Tibial artery (tissue), 4 donors: ENCODE measurements around the gene SGF29.

ENCODE experiments used
- DNase-seq, 2 donors: peaks; one replicate each; pipeline ENCODE4 v3.0.0-alpha.2; 2019
- H3K27ac ChIP-seq, 2 donors: fragments of 200-600 bp; sonication (generic) in 1 of 2; 1 replicate in 1 of 2; 2 replicates in 1 of 2; pipeline ENCODE4 v1.5.1; 2018 to 2019; ENCODE audit warnings: mild to moderate bottlenecking in 1 of 2
- H3K27me3 ChIP-seq, 2 donors: fragments of 200-600 bp; sonication (generic) in 1 of 2; one replicate each; pipeline versions ENCODE4 v1.5.1 to v1.6.0; 2016 to 2019
- H3K36me3 ChIP-seq, 3 donors: fragments of 200-600 bp; sonication (generic) in 2 of 3; one replicate each; pipeline ENCODE4 v1.5.1; 2016 to 2019; ENCODE audit warnings: mild to moderate bottlenecking in 2 of 3
- H3K4me1 ChIP-seq, 4 donors: fragments of 200-600 bp; sonication (generic) in 2 of 4; 1 replicate in 3 of 4; 2 replicates in 1 of 4; pipeline ENCODE4 v1.5.1; 2016 to 2019
- H3K4me3 ChIP-seq, 2 donors: fragments of 200-600 bp; sonication (generic) in 1 of 2; 1 replicate in 1 of 2; 2 replicates in 1 of 2; pipeline ENCODE4 v1.5.1; 2018 to 2019; ENCODE audit warnings: mild to moderate bottlenecking in 2 of 2
- H3K9me3 ChIP-seq, 3 donors: fragments of 200-600 bp; sonication (generic) in 1 of 3; one replicate each; pipeline ENCODE4 v1.5.1; 2016 to 2019
- CTCF ChIP-seq, 2 experiments: fragments of 200-600 bp in 1 of 2; fragments of 450-650 bp in 1 of 2; IDR thresholded peaks; one replicate each; pipeline ENCODE4 v1.5.1; 2017 to 2019; ENCODE audit warnings: antibody characterized with exemption in 2 of 2, mild to moderate bottlenecking in 1 of 2, moderate library complexity in 1 of 2
- intact Hi-C: fragments of 100-400 bp; cut with DNase I; formaldehyde crosslinking; loops from one replicate; pipeline ENCODE4 v1.15.0; 2023; ENCODE audit warnings: low total_unique reads

Gene SGF29

GRCh38 chr16:28511801-28512789, 41.6 kb upstream of the SGF29 start:
- no peak for DNase-seq
- intact Hi-C loops: no loop called here

GRCh38 chr16:28513484-28514181, 40.1 kb upstream of the SGF29 start:
- Histone ChIP-seq H3K27me3 (no peaks in the 10 kb centered on the region), H3K4me1 (no peaks in the 10 kb centered on the region), H3K4me3 (no peak overlapping the region), H3K27ac (no peak overlapping the region), H3K9me3 (no peaks in the 10 kb centered on the region), H3K36me3 (no peaks in the 10 kb centered on the region)
- intact Hi-C loops: no loop called here
- TF ChIP-seq CTCF (IDR thresholded peaks at IDR 0.05): no peak
- DNase-seq: no peak

More at GRCh38 chr16:28511801-28512789, 41.6 kb upstream of the SGF29 start:
- Histone ChIP-seq H3K27me3 (peaks cover 0 to 13% of the 10 kb centered on the region in 2 donors), H3K4me1 (no peaks in the 10 kb centered on the region), H3K9me3 (no peaks in the 10 kb centered on the region), H3K36me3 (no peaks in the 10 kb centered on the region), H3K4me3 (no peak overlapping the region), H3K27ac (no peak overlapping the region)
- TF ChIP-seq CTCF (IDR thresholded peaks at IDR 0.05): no peak

- Histone ChIP-seq H3K27ac (no peak overlapping the region), H3K27me3 (no peaks in the 10 kb centered on the region), H3K4me3 (no peak overlapping the region), H3K9me3 (no peaks in the 10 kb centered on the region), H3K36me3 (no peaks in the 10 kb centered on the region), H3K4me1 (no peaks in the 10 kb centered on the region)
- no peak for TF ChIP-seq CTCF (IDR thresholded peaks at IDR 0.05)
- no peak for DNase-seq
- intact Hi-C loops: no loop called here
Observed at GRCh38 chr16:28514246-28514645, 39.5 kb upstream of the SGF29 start.

DNA sequence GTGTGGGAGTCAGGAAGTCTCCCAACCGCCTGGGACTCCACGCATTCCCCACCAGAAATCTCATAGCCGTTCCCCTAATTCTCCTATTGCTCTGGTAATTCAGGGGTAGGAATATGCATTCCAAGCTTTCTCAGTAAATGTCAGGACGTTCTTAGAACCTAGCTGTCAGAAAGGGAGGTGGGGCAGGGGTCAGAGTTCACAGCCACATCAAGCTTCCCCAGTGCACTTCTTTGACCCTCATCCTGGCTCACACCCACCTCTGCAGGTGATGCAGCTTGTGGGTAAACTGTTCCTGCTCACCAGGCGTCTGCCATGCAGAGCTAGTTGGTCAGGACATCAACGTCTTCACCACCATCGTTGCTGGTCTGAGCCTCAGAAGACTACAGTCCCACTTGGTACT, 33.0 kb upstream of the SGF29 start:
- TF ChIP-seq CTCF (IDR thresholded peaks at IDR 0.05): no peak
- no peaks in the 10 kb centered on the region for H3K9me3 ChIP-seq
- intact Hi-C loops: no loop called here
- H3K4me3 ChIP-seq: no peak overlapping the region
- no peak for DNase-seq
- no peaks in the 10 kb centered on the region for H3K36me3 ChIP-seq
- no peaks in the 10 kb centered on the region for H3K27me3 ChIP-seq
- no peak overlapping the region for H3K27ac ChIP-seq
- peaks cover 0 to 6% (median 0%) of the 10 kb centered on the region in 4 donors for H3K4me1 ChIP-seq

DNA sequence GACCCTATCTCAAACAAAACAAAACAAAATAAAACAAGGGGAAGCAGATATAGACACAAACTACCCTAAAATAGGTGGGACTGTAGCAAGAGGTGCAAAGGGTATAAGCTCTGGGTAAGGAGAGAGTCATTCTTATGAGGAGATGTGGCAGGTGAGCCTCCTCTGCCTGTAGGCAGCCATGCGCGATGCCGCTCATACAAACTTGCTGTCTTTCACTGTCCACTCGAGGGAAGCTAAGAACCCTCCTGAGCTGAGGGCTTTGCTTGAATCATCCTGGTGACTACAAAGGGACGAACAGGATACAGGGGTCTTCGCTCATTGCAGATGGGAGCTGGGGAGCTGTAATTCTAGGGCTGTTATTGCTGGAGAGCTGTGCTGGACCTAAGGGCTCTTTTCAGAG, 32.3 kb upstream of the SGF29 start:
- Histone ChIP-seq H3K36me3 (no peaks in the 10 kb centered on the region), H3K27me3 (no peaks in the 10 kb centered on the region), H3K27ac (no peak overlapping the region), H3K4me3 (no peak overlapping the region), H3K4me1 (peaks cover 0 to 6% (median 0%) of the 10 kb centered on the region in 4 donors), H3K9me3 (no peaks in the 10 kb centered on the region)
- DNase-seq: no peak
- intact Hi-C loops: no loop called here
- TF ChIP-seq CTCF (IDR thresholded peaks at IDR 0.05): no peak
